Measurements from ENCODE around the gene APBB1IP.
"Not testable (repeated sequence)": the region's sequence is repeated elsewhere in the genome, so short reads cannot be mapped to it uniquely, and the experiment has no call there.

DNA sequence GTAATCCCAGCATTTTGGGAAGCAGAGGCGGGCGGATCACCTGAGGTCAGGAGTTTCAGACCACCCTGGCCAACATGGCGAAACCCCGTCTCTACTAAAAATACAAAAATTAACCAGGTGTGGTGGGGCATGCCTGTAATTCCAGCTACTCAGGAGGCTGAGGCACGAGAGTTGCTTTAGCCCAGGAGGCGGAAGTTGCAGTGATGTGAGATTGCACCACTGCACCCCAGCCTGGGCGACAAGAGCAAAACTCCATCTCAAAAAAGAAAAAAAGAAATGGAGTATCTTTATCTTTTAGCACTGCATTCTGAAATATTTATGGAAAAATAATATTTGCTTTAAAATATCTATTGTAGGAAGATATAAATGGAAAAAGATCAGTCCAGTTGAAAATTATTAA lies 52.2 kb downstream of the APBB1IP start:
- not testable (repeated sequence) for TF ChIP-seq CTCF (IDR thresholded peaks at IDR 0.05); JUN (IDR thresholded peaks at IDR 0.05); CBX8 (IDR thresholded peaks at IDR 0.05); POLR2A (IDR thresholded peaks at IDR 0.05; ENCODE audit: low read length); NFE2L2 (conservative IDR thresholded peaks at IDR 0.05; ENCODE audit: low read length); NR3C1 (IDR thresholded peaks at IDR 0.05); POLR2AphosphoS2 (conservative IDR thresholded peaks at IDR 0.05; ENCODE audit: low read length); RCOR1 (IDR thresholded peaks at IDR 0.05; ENCODE audit: low read depth, low read length)
- TF ChIP-seq, protein P1, sequence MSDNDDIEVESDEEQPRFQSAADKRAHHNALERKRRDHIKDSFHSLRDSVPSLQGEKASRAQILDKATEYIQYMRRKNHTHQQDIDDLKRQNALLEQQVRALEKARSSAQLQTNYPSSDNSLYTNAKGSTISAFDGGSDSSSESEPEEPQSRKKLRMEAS (IDR thresholded peaks at IDR 0.05) = not testable (repeated sequence)

All from A549 (cell line).